ENCODE data around the gene ANKRD62.

Gene ANKRD62

GRCh38 chr18:12093520-12094257 is at the start of gene ANKRD62:
Gene ANKRD62, plus strand, starts transcription at chr18:12093843. Its CDS starts 175 bp downstream, at chr18:12094018.
- no peak for DNase-seq (ENCODE audit: low spot score)

GRCh38 chr18:12044591-12044990 is 49.1 kb upstream of the ANKRD62 start:
- no peak for DNase-seq (ENCODE audit: low spot score)

- DNase-seq (ENCODE audit: low spot score), result no peak
These were observed 47.4 kb upstream of the ANKRD62 start for GRCh38 chr18:12046046-12046750.

GRCh38 chr18:12046751-12047335 is 46.8 kb upstream of the ANKRD62 start:
- DNase-seq (ENCODE audit: low spot score), result no peak

- DNase-seq (ENCODE audit: low spot score), result no peak
These were observed 45.4 kb upstream of the ANKRD62 start for GRCh38 chr18:12048010-12048826.

- no peak for DNase-seq (ENCODE audit: low spot score)
These were observed 44.8 kb upstream of the ANKRD62 start for GRCh38 chr18:12048827-12049175.

- peak; percentile 66 for DNase-seq (ENCODE audit: low spot score)
These were observed 43.4 kb upstream of the ANKRD62 start for GRCh38 chr18:12049978-12050811.

GRCh38 chr18:12052866-12053265 is 40.8 kb upstream of the ANKRD62 start:
- DNase-seq (ENCODE audit: low spot score), result no peak

GRCh38 chr18:12053289-12053688 is 40.4 kb upstream of the ANKRD62 start:
- peak; percentile 55 for DNase-seq (ENCODE audit: low spot score)

- DNase-seq (ENCODE audit: low spot score), result no peak
These were observed 37.4 kb upstream of the ANKRD62 start for GRCh38 chr18:12056034-12056883.

GRCh38 chr18:12056884-12057402 is 36.7 kb upstream of the ANKRD62 start:
- DNase-seq (ENCODE audit: low spot score), result no peak

- no peak for DNase-seq (ENCODE audit: low spot score)
These were observed 36.1 kb upstream of the ANKRD62 start for GRCh38 chr18:12057419-12058039.

- DNase-seq (ENCODE audit: low spot score), result peak; percentile 20
These were observed 34.1 kb upstream of the ANKRD62 start for GRCh38 chr18:12059334-12060181.

- no peak for DNase-seq (ENCODE audit: low spot score)
These were observed 33.3 kb upstream of the ANKRD62 start for GRCh38 chr18:12060182-12060870.

- DNase-seq (ENCODE audit: low spot score), result no peak
These were observed 32.0 kb upstream of the ANKRD62 start for GRCh38 chr18:12061685-12062084.

- no peak for DNase-seq (ENCODE audit: low spot score)
These were observed 30.7 kb upstream of the ANKRD62 start for GRCh38 chr18:12062974-12063373.

- DNase-seq (ENCODE audit: low spot score), result no peak
These were observed 29.4 kb upstream of the ANKRD62 start for GRCh38 chr18:12064086-12064763.

GRCh38 chr18:12065397-12065796 is 28.2 kb upstream of the ANKRD62 start:
- no peak for DNase-seq (ENCODE audit: low spot score)

Measured in NAMALWA (cell line).